Ishikawa (cell line): ENCODE results near the gene TPRG1L.

Experiments used
- CEBPB ChIP-seq: IDR thresholded peaks from 2 replicates; pipeline ENCODE4 v1.6.1; 2012
- CREB1 ChIP-seq: IDR thresholded peaks from 2 replicates; pipeline ENCODE4 v1.6.1; 2012; ENCODE audit warnings: low read depth
- EGR1 ChIP-seq: IDR thresholded peaks from 2 replicates; pipeline ENCODE4 v1.6.1; 2012
- EP300 ChIP-seq: IDR thresholded peaks from 2 replicates; pipeline ENCODE4 v1.6.1; 2012; ENCODE audit warnings: borderline replicate concordance
- FOXM1 ChIP-seq: IDR thresholded peaks from 2 replicates; pipeline ENCODE4 v1.6.1; 2012; ENCODE audit warnings: low read depth, borderline replicate concordance
- MAX ChIP-seq: IDR thresholded peaks from 2 replicates; pipeline ENCODE4 v1.6.1; 2012
- NFIC ChIP-seq: IDR thresholded peaks from 2 replicates; pipeline ENCODE4 v1.6.1; 2012
- RAD21 ChIP-seq: IDR thresholded peaks from 2 replicates; pipeline ENCODE4 v1.6.1; 2012; ENCODE audit warnings: low read depth
- REST ChIP-seq: IDR thresholded peaks from 2 replicates; pipeline ENCODE4 v1.6.1; 2012; ENCODE audit warnings: low read depth, mild to moderate bottlenecking
- TAF1 ChIP-seq: IDR thresholded peaks from 2 replicates; pipeline ENCODE4 v1.6.1; 2012; ENCODE audit warnings: low read depth, mild to moderate bottlenecking
- TCF12 ChIP-seq: IDR thresholded peaks from 2 replicates; pipeline ENCODE4 v1.6.1; 2012; ENCODE audit warnings: low read depth
- TEAD4 ChIP-seq: IDR thresholded peaks from 2 replicates; pipeline ENCODE4 v1.6.1; 2012
- USF1 ChIP-seq: IDR thresholded peaks from 2 replicates; pipeline ENCODE4 v1.6.1; 2012
- YY1 ChIP-seq: IDR thresholded peaks from 2 replicates; pipeline ENCODE4 v1.6.1; 2012; ENCODE audit warnings: low read depth
- ZBTB7A ChIP-seq: IDR thresholded peaks from 2 replicates; pipeline ENCODE4 v1.6.1; 2012; ENCODE audit warnings: low read depth

The TPRG1L gene

GRCh38 chr1:3657578-3658230, 32.9 kb downstream of the TPRG1L start:
- TF ChIP-seq NFIC, result no peak
- TF ChIP-seq EGR1, result no peak
- TF ChIP-seq EP300, result no peak
- no peak for TF ChIP-seq YY1
- TF ChIP-seq MAX, result no peak
- no peak for TF ChIP-seq TEAD4
- TF ChIP-seq CEBPB, result no peak
- no peak for TF ChIP-seq ZBTB7A
- no peak for TF ChIP-seq TCF12
- no peak for TF ChIP-seq RAD21
- TF ChIP-seq FOXM1, result no peak
- no peak for TF ChIP-seq TAF1
- TF ChIP-seq CREB1, result no peak
- TF ChIP-seq REST, result no peak

GRCh38 chr1:3658231-3658615, 33.4 kb downstream of the TPRG1L start:
- TF ChIP-seq NFIC, result no peak
- no peak for TF ChIP-seq USF1
- no peak for TF ChIP-seq EP300
- no peak for TF ChIP-seq YY1
- TF ChIP-seq TEAD4, result no peak
- no peak for TF ChIP-seq EGR1
- no peak for TF ChIP-seq ZBTB7A
- TF ChIP-seq MAX, result no peak
- no peak for TF ChIP-seq REST
- TF ChIP-seq CREB1, result no peak
- no peak for TF ChIP-seq CEBPB
- TF ChIP-seq TAF1, result no peak
- TF ChIP-seq RAD21, result no peak

- TF ChIP-seq REST, result no peak
- no peak for TF ChIP-seq EGR1
- TF ChIP-seq TAF1, result no peak
- no peak for TF ChIP-seq RAD21
- no peak for TF ChIP-seq YY1
- no peak for TF ChIP-seq USF1
- TF ChIP-seq TEAD4, result no peak
- TF ChIP-seq TCF12, result no peak
- no peak for TF ChIP-seq FOXM1
- no peak for TF ChIP-seq CREB1
- no peak for TF ChIP-seq NFIC
- TF ChIP-seq ZBTB7A, result no peak
- TF ChIP-seq CEBPB, result no peak
- TF ChIP-seq MAX, result no peak
- TF ChIP-seq EP300, result no peak
Observed at GRCh38 chr1:3659093-3659492, 34.3 kb downstream of the TPRG1L start.

GRCh38 chr1:3660704-3661103, 35.9 kb downstream of the TPRG1L start:
- TF ChIP-seq NFIC (no peak), FOXM1 (no peak), YY1 (no peak), RAD21 (no peak)
